Mesothelial cell of epicardium (in vitro differentiated cells): Measurements from ENCODE around the gene P2RX6. TPM values are rescaled to one million over a fixed set of nuclear protein-coding genes. Genes with fewer than 3 reads are reported as not detected.

Experiments
- DNase-seq, 2 experiments: peaks; one replicate each; pipeline ENCODE4 v3.0.0; 2021; ENCODE audit warnings: low spot score in 2 of 2; ENCODE audit not compliant: unreplicated experiment in 2 of 2
- H3K27ac Mint-ChIP-seq: 2 replicates; pipeline ENCODE4 v1.8.0; 2021; ENCODE audit warnings: mixed read lengths
- H3K27me3 Mint-ChIP-seq: 2 replicates; pipeline ENCODE4 v1.8.0; 2021; ENCODE audit warnings: low read depth, mixed read lengths
- H3K36me3 Mint-ChIP-seq: 2 replicates; pipeline ENCODE4 v1.8.0; 2021; ENCODE audit warnings: mixed read lengths
- H3K4me1 Mint-ChIP-seq: 2 replicates; pipeline ENCODE4 v1.8.0; 2021; ENCODE audit warnings: mixed read lengths
- H3K4me3 Mint-ChIP-seq: 2 replicates; pipeline ENCODE4 v1.8.0; 2021; ENCODE audit warnings: mild to moderate bottlenecking, moderate library complexity, mixed read lengths
- H3K9me3 Mint-ChIP-seq: 2 replicates; pipeline ENCODE4 v1.8.0; 2021; ENCODE audit warnings: mixed read lengths
- CTCF ChIP-seq: fragments of 200-600 bp; sonication (generic); IDR thresholded peaks from one replicate; pipeline ENCODE4 v1.5.0; 2021; ENCODE audit warnings: antibody characterized with exemption; ENCODE audit not compliant: unreplicated experiment
- total RNA-seq: library from RNA; stranded (reverse); gene quantifications from 3 replicates; pipeline ENCODE4 v1.2.1, GENCODE V29; 2021

P2RX6 gene
- total RNA-seq, 1 donor from 2014 or later, result 0.72 TPM

GRCh38 chr22:20998411-20999336 lies 16.3 kb upstream of the P2RX6 start:
- Mint-ChIP-seq H3K36me3 (peaks cover 2% of the 10 kb centered on the region), H3K4me1 (peaks cover 28% of the 10 kb centered on the region), H3K4me3 (no peak overlapping the region), H3K27me3 (no peaks in the 10 kb centered on the region), H3K9me3 (no peaks in the 10 kb centered on the region), H3K27ac (no peak overlapping the region)
- no peak for DNase-seq
- TF ChIP-seq CTCF, result no peak

- H3K27ac Mint-ChIP-seq, result no peak overlapping the region
- H3K4me3 Mint-ChIP-seq, result peak overlapping the region; percentile 89
- H3K9me3 Mint-ChIP-seq, result no peaks in the 10 kb centered on the region
- TF ChIP-seq CTCF, result no peak
- no peak for DNase-seq
- H3K36me3 Mint-ChIP-seq, result peaks cover 2% of the 10 kb centered on the region
- H3K27me3 Mint-ChIP-seq, result no peaks in the 10 kb centered on the region
- peaks cover 31% of the 10 kb centered on the region for H3K4me1 Mint-ChIP-seq
Measured at GRCh38 chr22:20999350-21000206, 15.4 kb upstream of the P2RX6 start.

GRCh38 chr22:21000207-21000986 lies 14.6 kb upstream of the P2RX6 start:
- no peak for DNase-seq
- peaks cover 31% of the 10 kb centered on the region for H3K4me1 Mint-ChIP-seq
- no peaks in the 10 kb centered on the region for H3K27me3 Mint-ChIP-seq
- peak overlapping the region; percentile 89 for H3K4me3 Mint-ChIP-seq
- peak overlapping the region; percentile 99 for H3K27ac Mint-ChIP-seq
- no peak for TF ChIP-seq CTCF
- no peaks in the 10 kb centered on the region for H3K9me3 Mint-ChIP-seq
- no peaks in the 10 kb centered on the region for H3K36me3 Mint-ChIP-seq

- peak overlapping the region; percentile 99 for H3K27ac Mint-ChIP-seq
- no peak for TF ChIP-seq CTCF
- peaks cover 31% of the 10 kb centered on the region for H3K4me1 Mint-ChIP-seq
- no peaks in the 10 kb centered on the region for H3K27me3 Mint-ChIP-seq
- no peaks in the 10 kb centered on the region for H3K9me3 Mint-ChIP-seq
- H3K36me3 Mint-ChIP-seq, result no peaks in the 10 kb centered on the region
- no peak for DNase-seq
- H3K4me3 Mint-ChIP-seq, result peak overlapping the region; percentile 89
Measured at GRCh38 chr22:21000987-21001600, 13.9 kb upstream of the P2RX6 start.
